GM12891 (cell line): ENCODE data around the gene APPL2.

Experiments
- PAX5 ChIP-seq: IDR thresholded peaks from 2 replicates; pipeline ENCODE4 v1.6.1; 2011; ENCODE audit warnings: low read length, moderate library complexity, mild to moderate bottlenecking; ENCODE audit not compliant: insufficient read depth, severe bottlenecking
- POLR2A ChIP-seq: IDR thresholded peaks from 2 replicates; pipeline ENCODE4 v1.6.1; 2011; ENCODE audit warnings: low read depth, low read length, control low read depth
- POLR2AphosphoS5 ChIP-seq: IDR thresholded peaks from 2 replicates; pipeline ENCODE4 v1.6.1; 2011; ENCODE audit warnings: low read depth, low read length, control low read depth
- POU2F2 ChIP-seq: IDR thresholded peaks from 2 replicates; pipeline ENCODE4 v1.6.1; 2011; ENCODE audit warnings: low read depth, mild to moderate bottlenecking, control low read depth, low read length, moderate library complexity
- SPI1 ChIP-seq: IDR thresholded peaks from 2 replicates; pipeline ENCODE4 v1.6.1; 2011; ENCODE audit warnings: low read depth, low read length, control low read depth
- TAF1 ChIP-seq: IDR thresholded peaks from 2 replicates; pipeline ENCODE4 v1.6.1; 2011; ENCODE audit warnings: low read depth, low read length, control low read depth

GRCh38 chr12:105221583-105222283, 14.2 kb downstream of the APPL2 start:
- no peak for TF ChIP-seq POLR2A
- TF ChIP-seq TAF1 = no peak
- no peak for TF ChIP-seq POLR2AphosphoS5
- TF ChIP-seq PAX5 = no peak
- no peak for TF ChIP-seq POU2F2
- TF ChIP-seq SPI1 = no peak
